HepG2 (cell line): ENCODE measurements around the gene CCL27. TPM values are rescaled to one million over a fixed set of nuclear protein-coding genes. Genes with fewer than 3 reads are reported as not detected.

Source experiments
- ADNP ChIP-seq: sonication (generic); formaldehyde crosslinking; IDR thresholded peaks from 2 replicates; pipeline ENCODE4 v1.4.0; 2020; ENCODE audit warnings: missing genetic modification reagents
- GATAD2A ChIP-seq: IDR thresholded peaks from 2 replicates; pipeline ENCODE4 v1.6.1; 2016
- IRF2 ChIP-seq: IDR thresholded peaks from 2 replicates; pipeline ENCODE4 v1.6.1; 2018; ENCODE audit warnings: missing genetic modification reagents, missing compliant biosample characterization
- LCORL ChIP-seq, 2 experiments: fragments of 450-650 bp in 1 of 2; sonication (generic) in 1 of 2; formaldehyde crosslinking in 1 of 2; IDR thresholded peaks; 2 replicates each; pipeline versions ENCODE4 v1.5.0 to v1.6.1; 2017 to 2020; ENCODE audit warnings: antibody characterized with exemption in 1 of 2, missing genetic modification reagents in 1 of 2
- MAFG ChIP-seq: sonication (generic); formaldehyde crosslinking; IDR thresholded peaks from 2 replicates; pipeline ENCODE4 v1.5.1; 2020; ENCODE audit warnings: mild to moderate bottlenecking, missing genetic modification reagents
- NFIB ChIP-seq: sonication (generic); formaldehyde crosslinking; IDR thresholded peaks from 2 replicates; pipeline ENCODE4 v1.9.0; 2021; ENCODE audit warnings: missing genetic modification reagents, mild to moderate bottlenecking, borderline replicate concordance
- NR2C2 ChIP-seq: sonication (generic); formaldehyde crosslinking; IDR thresholded peaks from 2 replicates; pipeline ENCODE4 v1.4.0; 2020; ENCODE audit warnings: missing genetic modification reagents, mild to moderate bottlenecking, moderate library complexity, borderline replicate concordance
- ZNF10 ChIP-seq: sonication (generic); formaldehyde crosslinking; IDR thresholded peaks from 2 replicates; pipeline ENCODE4 v1.4.0; 2020; ENCODE audit warnings: mild to moderate bottlenecking, low read depth, missing genetic modification reagents, borderline replicate concordance
- ZNF30 ChIP-seq: sonication (generic); formaldehyde crosslinking; IDR thresholded peaks from 2 replicates; pipeline ENCODE4 v1.5.0; 2020; ENCODE audit warnings: mild to moderate bottlenecking, missing genetic modification reagents
- ZNF34 ChIP-seq: sonication (generic); formaldehyde crosslinking; IDR thresholded peaks from 2 replicates; pipeline ENCODE4 v1.4.0; 2020; ENCODE audit warnings: mild to moderate bottlenecking, missing genetic modification reagents, borderline replicate concordance
- ZNF451 ChIP-seq: sonication (generic); formaldehyde crosslinking; IDR thresholded peaks from 2 replicates; pipeline ENCODE4 v1.5.0; 2020; ENCODE audit warnings: mild to moderate bottlenecking, missing genetic modification reagents
- ZNF563 ChIP-seq: sonication (generic); formaldehyde crosslinking; IDR thresholded peaks from 2 replicates; pipeline ENCODE4 v1.8.0; 2022; ENCODE audit warnings: mild to moderate bottlenecking, moderate library complexity, missing genetic modification reagents
- ZNF619 ChIP-seq: sonication (generic); formaldehyde crosslinking; IDR thresholded peaks from 2 replicates; pipeline ENCODE4 v1.4.0; 2020; ENCODE audit warnings: mild to moderate bottlenecking, missing genetic modification reagents
- polyA plus RNA-seq, 8 experiments: library from polyadenylated mRNA; depleted of rRNA in 3 of 8; stranded (reverse) in 7 of 8; unstranded in 1 of 8; fragments of >200 nt; fragmentation: Illumina TruSeq in 4 of 8; extraction: Trizol in 4 of 8; gene quantifications; 2 replicates each; pipeline versions ENCODE4 v1.2.1 to v1.2.3, GENCODE V29; 2011 to 2016; ENCODE audit warnings: low read depth in 4 of 8, missing spikeins in 1 of 8, mixed read lengths in 1 of 8; ENCODE audit not compliant: insufficient read depth in 1 of 8
- total RNA-seq, 5 experiments: library from RNA; depleted of rRNA; stranded (reverse); fragments of >200 nt; fragmentation: Illumina TruSeq; extraction: Trizol; gene quantifications; 2 replicates each; pipeline ENCODE4 v1.2.3, GENCODE V29; 2016; ENCODE audit warnings: low read depth in 1 of 5
- TF ChIP-seq, protein P1 (sequence below): sonication (generic); formaldehyde crosslinking; IDR thresholded peaks from 2 replicates; pipeline ENCODE4 v1.8.1; 2023; ENCODE audit warnings: missing genetic modification reagents, inconsistent platforms, borderline replicate concordance
- TF ChIP-seq, protein P2 (sequence below): sonication (generic); formaldehyde crosslinking; IDR thresholded peaks from 2 replicates; pipeline ENCODE4 v1.4.0; 2020; ENCODE audit warnings: missing genetic modification reagents
- TF ChIP-seq, protein P3 (sequence below): sonication (generic); formaldehyde crosslinking; IDR thresholded peaks from 2 replicates; pipeline ENCODE4 v1.5.1; 2020; ENCODE audit warnings: missing genetic modification reagents, mild to moderate bottlenecking, borderline replicate concordance
- TF ChIP-seq, protein P4 (sequence below): sonication (generic); formaldehyde crosslinking; IDR thresholded peaks from 2 replicates; pipeline ENCODE4 v1.5.0; 2020; ENCODE audit warnings: mild to moderate bottlenecking, missing genetic modification reagents, borderline replicate concordance
- TF ChIP-seq, protein P5 (sequence below): IDR thresholded peaks from 2 replicates; pipeline ENCODE4 v1.6.1; 2016; ENCODE audit warnings: missing compliant biosample characterization, missing genetic modification reagents, borderline replicate concordance

CCL27 gene
- total and polyA plus RNA-seq, 2 of the 13 experiments (the other 11 are each of a cell fraction or from before 2014, with no cell fraction given): not detected

DNA sequence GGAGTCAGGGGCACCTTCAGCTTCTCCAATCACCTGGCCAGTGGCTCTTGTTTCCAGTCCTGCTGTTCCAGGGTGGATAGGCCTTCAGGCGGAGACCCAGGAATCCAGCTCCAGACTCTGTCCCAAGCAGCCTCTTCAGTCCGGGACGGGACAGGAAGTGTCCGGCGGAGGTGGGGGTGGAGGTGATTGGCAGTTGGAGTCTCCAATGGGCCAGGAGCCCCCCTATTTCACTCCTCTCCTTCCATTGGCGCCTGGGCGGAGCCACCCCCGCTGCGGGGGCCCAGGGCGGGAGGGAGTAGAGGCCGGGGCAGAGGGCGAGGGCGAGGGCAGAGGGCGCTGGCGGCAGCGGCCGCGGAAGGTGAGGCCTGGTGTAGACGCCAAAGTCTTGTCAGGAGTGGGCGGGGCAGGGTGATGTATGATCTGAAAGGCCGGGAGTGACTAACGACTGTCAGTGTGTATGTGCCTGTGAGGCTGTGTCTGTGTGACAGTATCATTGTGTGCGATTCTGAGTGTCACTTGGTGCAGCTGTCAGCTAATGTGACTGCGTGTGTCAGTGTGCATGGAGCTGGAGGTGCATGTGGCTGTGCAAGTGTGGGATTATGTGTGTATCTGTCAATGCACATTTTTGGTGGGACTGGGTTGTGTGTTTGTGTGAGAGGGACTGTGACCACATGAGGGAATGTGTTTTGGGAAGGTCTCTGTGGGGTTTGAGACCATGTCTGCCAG lies 10.4 kb downstream of the CCL27 start, which contains the start of gene IL11RA (continued):
- no peak for TF ChIP-seq ZNF619
- peak; percentile 60; the same call in 1 of the 2 replicates for TF ChIP-seq ZNF451 (CRISPR knock-in tag)
- TF ChIP-seq ZNF30 (CRISPR knock-in tag): no peak
- no peak for TF ChIP-seq ZNF10 (CRISPR knock-in tag)
- TF ChIP-seq, protein P1, sequence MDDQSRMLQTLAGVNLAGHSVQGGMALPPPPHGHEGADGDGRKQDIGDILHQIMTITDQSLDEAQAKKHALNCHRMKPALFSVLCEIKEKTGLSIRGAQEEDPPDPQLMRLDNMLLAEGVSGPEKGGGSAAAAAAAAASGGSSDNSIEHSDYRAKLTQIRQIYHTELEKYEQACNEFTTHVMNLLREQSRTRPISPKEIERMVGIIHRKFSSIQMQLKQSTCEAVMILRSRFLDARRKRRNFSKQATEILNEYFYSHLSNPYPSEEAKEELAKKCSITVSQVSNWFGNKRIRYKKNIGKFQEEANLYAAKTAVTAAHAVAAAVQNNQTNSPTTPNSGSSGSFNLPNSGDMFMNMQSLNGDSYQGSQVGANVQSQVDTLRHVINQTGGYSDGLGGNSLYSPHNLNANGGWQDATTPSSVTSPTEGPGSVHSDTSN: no peak
- peak; percentile 43; the same call in 1 of the 2 replicates for TF ChIP-seq ZNF563 (CRISPR knock-in tag)
- TF ChIP-seq NR2C2 (CRISPR knock-in tag): peak; percentile 89
- no peak for TF ChIP-seq MAFG (CRISPR knock-in tag)
- TF ChIP-seq NFIB (CRISPR knock-in tag): no peak
- TF ChIP-seq, protein P2, sequence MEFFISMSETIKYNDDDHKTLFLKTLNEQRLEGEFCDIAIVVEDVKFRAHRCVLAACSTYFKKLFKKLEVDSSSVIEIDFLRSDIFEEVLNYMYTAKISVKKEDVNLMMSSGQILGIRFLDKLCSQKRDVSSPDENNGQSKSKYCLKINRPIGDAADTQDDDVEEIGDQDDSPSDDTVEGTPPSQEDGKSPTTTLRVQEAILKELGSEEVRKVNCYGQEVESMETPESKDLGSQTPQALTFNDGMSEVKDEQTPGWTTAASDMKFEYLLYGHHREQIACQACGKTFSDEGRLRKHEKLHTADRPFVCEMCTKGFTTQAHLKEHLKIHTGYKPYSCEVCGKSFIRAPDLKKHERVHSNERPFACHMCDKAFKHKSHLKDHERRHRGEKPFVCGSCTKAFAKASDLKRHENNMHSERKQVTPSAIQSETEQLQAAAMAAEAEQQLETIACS: no peak
- peak; percentile 60 for TF ChIP-seq GATAD2A
- TF ChIP-seq IRF2 (CRISPR knock-in tag): no peak; the same call in 1 of the 2 replicates
- TF ChIP-seq, protein P3, sequence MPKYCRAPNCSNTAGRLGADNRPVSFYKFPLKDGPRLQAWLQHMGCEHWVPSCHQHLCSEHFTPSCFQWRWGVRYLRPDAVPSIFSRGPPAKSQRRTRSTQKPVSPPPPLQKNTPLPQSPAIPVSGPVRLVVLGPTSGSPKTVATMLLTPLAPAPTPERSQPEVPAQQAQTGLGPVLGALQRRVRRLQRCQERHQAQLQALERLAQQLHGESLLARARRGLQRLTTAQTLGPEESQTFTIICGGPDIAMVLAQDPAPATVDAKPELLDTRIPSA (CRISPR knock-in tag): no peak
- TF ChIP-seq, protein P4, sequence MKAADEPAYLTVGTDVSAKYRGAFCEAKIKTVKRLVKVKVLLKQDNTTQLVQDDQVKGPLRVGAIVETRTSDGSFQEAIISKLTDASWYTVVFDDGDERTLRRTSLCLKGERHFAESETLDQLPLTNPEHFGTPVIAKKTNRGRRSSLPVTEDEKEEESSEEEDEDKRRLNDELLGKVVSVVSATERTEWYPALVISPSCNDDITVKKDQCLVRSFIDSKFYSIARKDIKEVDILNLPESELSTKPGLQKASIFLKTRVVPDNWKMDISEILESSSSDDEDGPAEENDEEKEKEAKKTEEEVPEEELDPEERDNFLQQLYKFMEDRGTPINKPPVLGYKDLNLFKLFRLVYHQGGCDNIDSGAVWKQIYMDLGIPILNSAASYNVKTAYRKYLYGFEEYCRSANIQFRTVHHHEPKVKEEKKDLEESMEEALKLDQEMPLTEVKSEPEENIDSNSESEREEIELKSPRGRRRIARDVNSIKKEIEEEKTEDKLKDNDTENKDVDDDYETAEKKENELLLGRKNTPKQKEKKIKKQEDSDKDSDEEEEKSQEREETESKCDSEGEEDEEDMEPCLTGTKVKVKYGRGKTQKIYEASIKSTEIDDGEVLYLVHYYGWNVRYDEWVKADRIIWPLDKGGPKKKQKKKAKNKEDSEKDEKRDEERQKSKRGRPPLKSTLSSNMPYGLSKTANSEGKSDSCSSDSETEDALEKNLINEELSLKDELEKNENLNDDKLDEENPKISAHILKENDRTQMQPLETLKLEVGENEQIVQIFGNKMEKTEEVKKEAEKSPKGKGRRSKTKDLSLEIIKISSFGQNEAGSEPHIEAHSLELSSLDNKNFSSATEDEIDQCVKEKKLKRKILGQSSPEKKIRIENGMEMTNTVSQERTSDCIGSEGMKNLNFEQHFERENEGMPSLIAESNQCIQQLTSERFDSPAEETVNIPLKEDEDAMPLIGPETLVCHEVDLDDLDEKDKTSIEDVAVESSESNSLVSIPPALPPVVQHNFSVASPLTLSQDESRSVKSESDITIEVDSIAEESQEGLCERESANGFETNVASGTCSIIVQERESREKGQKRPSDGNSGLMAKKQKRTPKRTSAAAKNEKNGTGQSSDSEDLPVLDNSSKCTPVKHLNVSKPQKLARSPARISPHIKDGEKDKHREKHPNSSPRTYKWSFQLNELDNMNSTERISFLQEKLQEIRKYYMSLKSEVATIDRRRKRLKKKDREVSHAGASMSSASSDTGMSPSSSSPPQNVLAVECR (CRISPR knock-in tag): peak; percentile 82; the same call in 1 of the 2 replicates
- TF ChIP-seq ADNP (CRISPR knock-in tag): 0 out of 2 replicates have a peak, but pooled peaks have one; percentile 45
- TF ChIP-seq LCORL (IDR thresholded peaks at IDR 0.05): no peak
- TF ChIP-seq LCORL (CRISPR knock-in tag; IDR thresholded peaks at IDR 0.05): peak; percentile 85
- TF ChIP-seq ZNF34 (CRISPR knock-in tag): no peak
- TF ChIP-seq, protein P5, sequence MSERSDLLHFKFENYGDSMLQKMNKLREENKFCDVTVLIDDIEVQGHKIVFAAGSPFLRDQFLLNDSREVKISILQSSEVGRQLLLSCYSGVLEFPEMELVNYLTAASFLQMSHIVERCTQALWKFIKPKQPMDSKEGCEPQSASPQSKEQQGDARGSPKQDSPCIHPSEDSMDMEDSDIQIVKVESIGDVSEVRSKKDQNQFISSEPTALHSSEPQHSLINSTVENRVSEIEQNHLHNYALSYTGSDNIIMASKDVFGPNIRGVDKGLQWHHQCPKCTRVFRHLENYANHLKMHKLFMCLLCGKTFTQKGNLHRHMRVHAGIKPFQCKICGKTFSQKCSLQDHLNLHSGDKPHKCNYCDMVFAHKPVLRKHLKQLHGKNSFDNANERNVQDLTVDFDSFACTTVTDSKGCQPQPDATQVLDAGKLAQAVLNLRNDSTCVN (CRISPR knock-in tag): no peak
